GM06990 (cell line): Measurements from ENCODE around the gene MED9.

ENCODE experiments used
- DNase-seq: peaks from one replicate; pipeline ENCODE4 v3.0.0-alpha.2; 2011; ENCODE audit not compliant: insufficient read length; ENCODE audit errors: extremely low read depth
- H3K27me3 ChIP-seq: replicated peaks from 2 replicates; pipeline ENCODE4 v1.6.0; 2011; ENCODE audit warnings: low read length; ENCODE audit not compliant: control insufficient read depth, insufficient read depth
- H3K36me3 ChIP-seq: 2 replicates; pipeline ENCODE4 v1.5.1; 2011; ENCODE audit warnings: low read length; ENCODE audit not compliant: control insufficient read depth, insufficient read depth
- H3K4me3 ChIP-seq: replicated peaks from 2 replicates; pipeline ENCODE4 v1.5.1; 2011; ENCODE audit warnings: low read depth, mild to moderate bottlenecking, control low read depth, low read length
- CTCF ChIP-seq: IDR thresholded peaks from 2 replicates; pipeline ENCODE4 v1.5.1; 2011; ENCODE audit warnings: low read length, control low read depth, mild to moderate bottlenecking, inconsistent platforms; ENCODE audit not compliant: insufficient read depth, poor library complexity, severe bottlenecking

MED9 gene

GRCh38 chr17:17435323-17435722 lies 41.5 kb upstream of the MED9 start:
- no peaks in the 10 kb centered on the region for H3K36me3 ChIP-seq
- no peak overlapping the region for H3K4me3 ChIP-seq
- no peak for DNase-seq
- no peak for TF ChIP-seq CTCF
- no peaks in the 10 kb centered on the region; the same call in 1 of the 2 replicates for H3K27me3 ChIP-seq

- DNase-seq: no peak
- Histone ChIP-seq H3K27me3 (no peaks in the 10 kb centered on the region; the same call in 1 of the 2 replicates), H3K36me3 (no peaks in the 10 kb centered on the region), H3K4me3 (no peak overlapping the region)
- TF ChIP-seq CTCF: no peak
These were observed 39.3 kb upstream of the MED9 start for GRCh38 chr17:17437461-17437860.

DNA sequence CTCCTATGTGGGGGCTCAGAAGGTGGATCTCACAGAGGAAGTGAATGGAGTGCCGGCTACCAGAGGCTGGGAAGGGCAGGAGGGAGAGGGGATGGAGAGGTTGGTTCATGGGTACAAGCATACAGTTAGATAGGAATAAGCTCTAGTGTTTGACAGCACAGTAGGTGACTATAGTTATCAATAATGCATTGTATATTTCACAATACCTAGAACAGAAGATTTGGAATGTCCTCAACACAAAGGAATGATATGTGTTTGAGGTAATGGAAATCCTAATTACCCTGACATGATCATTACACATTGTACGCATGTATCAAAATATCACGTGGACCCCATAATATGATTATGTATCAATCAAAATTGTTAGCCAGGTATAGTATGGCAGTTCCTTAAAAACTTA lies 38.9 kb upstream of the MED9 start:
- no peak for DNase-seq
- Histone ChIP-seq H3K27me3 (no peaks in the 10 kb centered on the region; the same call in 1 of the 2 replicates), H3K36me3 (no peaks in the 10 kb centered on the region), H3K4me3 (no peak overlapping the region)
- TF ChIP-seq CTCF: no peak

DNA sequence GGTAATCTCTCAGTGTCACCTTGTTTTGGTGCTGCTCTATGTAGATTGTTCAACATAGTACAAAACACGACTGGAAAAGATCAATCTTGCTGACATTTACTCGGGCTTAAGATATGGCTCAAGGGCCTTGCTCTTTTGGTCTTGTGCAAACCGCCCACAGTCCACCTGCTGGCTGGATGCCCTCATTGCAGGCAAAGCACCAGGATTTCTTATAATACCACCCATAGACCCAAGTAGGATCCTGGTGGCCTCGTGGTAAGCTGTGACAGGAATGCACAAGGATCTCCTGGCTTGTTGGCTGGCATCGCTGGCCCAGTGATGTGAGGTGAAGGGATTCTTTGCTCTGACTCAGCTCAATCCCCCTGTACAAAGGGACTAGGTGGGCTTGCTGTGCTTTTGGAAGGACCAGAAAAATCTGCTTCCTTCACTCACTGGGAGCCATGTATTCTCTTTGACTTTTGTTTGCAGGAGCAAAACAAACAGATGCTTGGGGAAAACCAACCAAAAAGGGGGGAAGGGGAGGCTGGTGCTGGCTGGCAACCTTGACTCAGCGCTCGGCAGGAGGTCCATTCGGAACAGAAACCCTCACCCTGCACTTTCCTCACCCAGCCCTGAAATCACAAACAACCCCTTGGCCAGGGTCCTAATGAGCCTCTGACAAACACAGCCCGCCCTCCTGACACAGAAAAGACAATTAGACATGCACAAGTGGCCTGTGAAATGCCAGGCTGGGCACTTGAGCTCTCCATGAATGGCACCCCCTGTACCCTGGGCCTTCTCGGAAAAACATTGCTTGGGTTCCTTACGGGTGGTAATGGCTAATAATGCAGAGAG lies 36.6 kb upstream of the MED9 start:
- Histone ChIP-seq H3K4me3 (no peak overlapping the region), H3K36me3 (no peaks in the 10 kb centered on the region), H3K27me3 (no peaks in the 10 kb centered on the region; the same call in 1 of the 2 replicates)
- peak; percentile 31 for DNase-seq
- peak; percentile 82 for TF ChIP-seq CTCF

DNA sequence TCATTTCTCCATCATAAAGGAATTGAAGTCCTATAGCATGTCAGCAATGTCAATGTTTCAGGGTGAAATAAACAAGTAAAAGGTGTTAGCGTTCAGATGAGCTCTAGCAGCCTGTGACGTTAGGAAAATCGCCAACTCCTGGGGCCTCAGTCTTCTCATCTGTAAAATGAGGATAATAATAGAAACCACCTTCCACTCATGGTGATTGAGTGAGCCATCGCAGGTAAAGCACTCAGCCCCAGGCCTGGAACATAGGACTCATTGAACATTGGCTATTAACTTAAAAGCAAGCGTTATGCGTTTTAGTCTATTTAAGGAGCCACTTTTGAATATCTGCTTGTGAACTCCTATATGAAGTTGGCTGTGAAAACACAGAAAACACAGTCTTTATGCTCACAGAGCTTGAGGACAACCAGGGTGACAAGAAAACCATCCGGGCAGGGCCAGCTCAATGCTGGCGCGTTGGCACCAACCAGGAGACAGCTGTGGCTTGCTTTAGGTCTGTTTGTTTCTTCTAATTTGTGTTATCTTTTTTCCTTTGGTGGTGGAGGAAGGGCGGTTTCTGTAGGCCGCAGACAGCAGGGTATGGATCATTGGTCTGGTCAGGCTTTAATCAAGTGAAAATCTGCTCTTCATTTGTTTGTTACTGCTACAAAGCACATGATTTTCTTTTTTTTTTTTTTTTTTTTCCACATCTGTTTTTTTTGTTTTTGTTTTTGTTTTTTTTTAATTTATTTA lies 35.7 kb upstream of the MED9 start:
- TF ChIP-seq CTCF: no peak
- DNase-seq: no peak
- Histone ChIP-seq H3K36me3 (no peaks in the 10 kb centered on the region), H3K27me3 (no peaks in the 10 kb centered on the region; the same call in 1 of the 2 replicates), H3K4me3 (no peak overlapping the region)
